GM19372 (cell line): ENCODE measurements around the gene CAPN15.
"Not testable (repeated sequence)": the region's sequence is repeated elsewhere in the genome, so short reads cannot be mapped to it uniquely, and the experiment has no call there.

Source experiments
- ATAC-seq: cut with Tn5 transposase; IDR thresholded peaks from one replicate; pipeline ENCODE4 v1.9.1; 2021; ENCODE audit warnings: mild to moderate bottlenecking, low read depth, moderate library complexity; ENCODE audit not compliant: unreplicated experiment

CAPN15 gene

DNA sequence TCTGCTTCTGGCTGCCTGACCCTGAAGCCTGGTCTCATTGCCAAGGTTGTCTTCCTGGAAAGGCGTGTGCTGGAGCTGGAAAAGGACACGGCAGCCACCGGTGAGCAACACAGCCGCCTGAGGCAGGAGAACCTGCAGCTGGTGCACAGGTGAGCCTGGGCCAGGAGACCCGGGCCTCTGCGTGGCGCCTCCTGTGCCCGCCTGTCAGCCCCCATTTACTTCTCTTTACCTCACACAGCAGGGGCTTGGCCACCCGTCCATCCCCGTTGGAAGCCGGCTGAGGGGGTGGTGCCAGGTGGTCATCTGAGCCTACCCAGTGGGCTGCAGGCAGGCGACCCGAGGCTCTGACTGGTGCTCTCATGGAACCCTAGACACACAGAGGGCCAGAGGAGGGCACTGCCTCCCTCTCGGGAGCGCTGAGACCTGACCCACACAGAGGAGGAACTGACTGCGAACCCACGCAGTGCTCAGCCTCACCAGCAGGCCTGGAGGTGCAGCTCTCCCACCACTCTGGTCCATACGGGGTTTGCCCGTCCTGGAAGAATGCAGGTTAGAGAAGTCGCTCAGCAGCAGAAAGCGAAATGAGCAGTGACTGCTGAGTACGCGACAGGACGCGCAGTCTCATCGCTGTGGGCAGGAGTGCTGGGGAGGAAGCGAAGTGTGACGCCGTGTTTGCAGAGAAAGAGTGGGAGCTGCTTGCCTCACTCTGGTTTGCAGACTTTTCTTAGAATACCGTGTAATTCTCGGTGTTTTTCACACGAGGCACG, 21.9 kb upstream of the CAPN15 start:
- no peak for ATAC-seq

DNA sequence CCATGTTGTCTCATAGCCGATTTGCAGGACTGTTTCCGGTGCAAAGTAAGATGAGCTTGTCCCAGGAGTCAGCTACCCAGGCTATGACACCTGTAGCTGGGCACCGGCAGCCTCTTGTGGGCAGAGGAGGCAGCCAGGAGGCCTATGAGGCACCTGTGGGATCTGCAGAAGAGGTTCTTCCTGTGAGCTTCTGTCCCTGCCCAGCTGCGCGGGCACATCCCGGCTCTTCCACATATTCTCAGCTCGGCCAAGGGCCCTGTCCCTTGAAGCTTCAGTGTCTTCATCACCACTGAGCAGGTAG, 21.3 kb upstream of the CAPN15 start:
- ATAC-seq, result no peak

DNA sequence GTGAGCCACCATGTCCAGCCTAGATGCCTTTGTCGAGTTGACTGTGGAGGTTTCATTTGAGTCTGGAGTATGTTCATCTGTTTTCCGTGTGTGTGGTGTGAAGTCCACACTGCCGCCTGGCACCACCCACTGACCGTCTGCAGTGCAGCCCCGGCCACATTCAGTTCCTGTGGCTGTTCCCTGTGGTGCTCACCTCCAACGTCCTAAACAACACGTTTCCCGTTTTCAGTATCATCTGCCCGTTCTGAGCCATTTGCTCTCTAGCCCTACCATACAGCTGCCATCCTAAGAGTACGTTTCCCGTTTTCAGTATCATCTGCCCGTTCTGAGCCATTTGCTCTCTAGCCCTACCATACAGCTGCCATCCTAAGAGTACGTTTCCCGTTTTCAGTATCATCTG, 20.0 kb upstream of the CAPN15 start:
- ATAC-seq, result not testable (repeated sequence)

DNA sequence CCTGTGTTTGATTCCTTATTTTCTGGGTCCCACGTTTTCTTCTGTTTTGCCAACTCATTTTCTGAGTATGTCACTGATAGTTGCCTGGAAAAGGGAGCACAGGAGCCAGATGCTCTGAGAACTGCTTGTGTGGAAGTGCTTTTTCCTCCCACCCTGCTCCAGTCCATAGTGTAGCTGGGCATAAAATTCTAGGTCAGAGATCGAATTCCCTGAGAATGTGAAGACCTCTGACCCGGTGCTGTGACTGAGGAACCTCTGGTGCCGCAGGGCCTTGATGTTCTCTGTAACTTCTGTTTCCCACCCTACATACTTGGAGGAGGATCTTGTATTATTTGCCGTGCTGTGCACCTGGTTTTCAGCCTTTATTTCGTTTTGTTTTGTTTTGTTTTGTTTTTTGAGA, 19.5 kb upstream of the CAPN15 start:
- ATAC-seq, result no peak

DNA sequence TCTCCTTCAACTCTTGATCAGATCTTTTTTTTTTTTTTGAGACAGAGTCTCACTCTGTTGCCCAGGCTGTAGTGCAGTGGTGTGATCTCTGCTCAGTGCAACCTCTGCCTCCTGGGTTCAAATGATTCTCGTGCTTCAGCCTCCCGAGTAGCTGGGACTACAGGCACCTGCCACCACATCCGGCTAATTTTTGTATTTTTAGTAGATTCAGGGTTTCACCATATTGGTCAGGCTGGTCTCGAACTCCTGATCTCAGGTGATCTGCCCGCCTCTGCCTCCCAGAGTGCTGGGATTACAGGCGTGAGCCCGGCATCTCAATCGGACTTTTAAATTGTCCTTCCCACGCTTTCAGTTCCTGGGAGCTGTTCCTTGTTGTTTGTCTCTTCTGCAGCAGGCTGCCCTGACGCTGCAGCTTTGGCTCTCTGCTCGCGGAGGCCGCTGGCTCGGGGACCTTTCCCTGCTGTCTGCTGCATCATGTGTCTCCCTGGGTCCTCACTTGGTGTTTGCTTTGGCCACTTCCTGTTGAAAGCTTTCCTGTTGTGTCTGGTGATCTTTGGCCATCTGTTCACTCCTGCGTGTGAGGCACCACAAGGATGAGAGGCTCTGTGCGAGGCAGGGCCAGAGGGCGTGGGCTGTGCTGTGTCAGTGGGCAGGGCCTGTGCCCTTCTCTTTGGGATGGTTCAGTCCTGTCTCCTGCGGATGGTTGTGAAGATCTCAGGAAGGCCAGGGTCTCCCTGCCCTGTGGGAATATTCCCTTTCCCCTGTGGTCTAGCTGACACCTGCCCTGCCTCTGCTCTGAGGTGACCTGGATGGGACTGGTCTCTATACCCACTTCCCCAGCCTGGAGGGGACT, 18.4 kb upstream of the CAPN15 start:
- no peak for ATAC-seq

DNA sequence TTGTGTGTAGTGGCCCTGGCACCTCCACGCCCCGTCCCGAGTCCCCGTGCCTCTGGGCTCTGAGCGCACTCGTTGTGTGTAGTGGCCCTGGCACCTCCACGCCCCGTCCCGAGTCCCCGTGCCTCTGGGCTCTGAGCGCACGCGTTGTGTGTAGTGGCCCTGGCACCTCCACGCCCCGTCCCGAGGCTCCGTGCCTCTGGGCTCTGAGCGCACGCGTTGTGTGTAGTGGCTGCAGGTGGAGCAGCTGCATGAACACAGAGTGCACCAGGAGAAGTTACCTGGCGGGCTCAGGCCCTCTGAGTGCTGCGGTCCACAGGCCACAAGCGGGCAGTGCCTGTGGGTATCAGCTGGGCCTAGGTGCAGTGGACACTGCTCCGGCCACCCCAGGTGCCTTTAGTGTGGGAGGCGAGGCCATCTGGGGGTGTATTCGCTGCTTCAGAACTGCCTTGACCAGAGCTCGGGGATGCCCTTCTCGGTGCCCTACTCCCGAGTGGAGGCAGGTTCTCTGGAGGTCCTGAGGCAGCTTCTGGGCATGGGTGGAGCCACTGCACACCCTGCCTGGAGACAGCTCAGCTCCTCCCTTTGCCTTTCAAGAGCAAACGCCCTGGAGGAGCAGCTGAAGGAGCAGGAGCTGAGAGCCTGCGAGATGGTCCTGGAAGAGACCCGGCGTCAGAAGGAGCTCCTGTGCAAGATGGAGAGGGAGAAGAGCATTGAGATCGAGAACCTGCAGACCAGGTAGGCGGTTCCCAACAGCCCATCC, 17.3 kb upstream of the CAPN15 start:
- no peak for ATAC-seq

DNA sequence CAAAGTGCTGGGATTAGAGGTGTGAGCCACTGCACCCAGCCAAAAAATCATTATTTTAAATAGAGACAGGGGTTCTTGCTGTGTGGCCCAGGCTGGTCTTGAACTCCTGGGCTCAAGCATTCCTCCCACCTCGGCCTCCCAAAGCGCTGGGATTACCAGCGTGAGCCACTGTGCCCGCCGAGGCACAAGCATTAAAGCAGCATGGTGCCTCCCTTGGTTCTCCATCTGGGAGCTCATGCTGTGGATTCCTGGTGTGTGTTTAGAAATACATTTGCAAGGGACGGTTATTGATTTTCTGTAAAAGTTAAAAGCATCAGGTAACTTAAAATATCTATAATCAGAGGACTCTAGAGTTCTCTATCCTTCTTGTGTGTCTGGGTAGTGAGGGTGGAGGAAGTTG, 14.7 kb upstream of the CAPN15 start:
- ATAC-seq, result no peak

DNA sequence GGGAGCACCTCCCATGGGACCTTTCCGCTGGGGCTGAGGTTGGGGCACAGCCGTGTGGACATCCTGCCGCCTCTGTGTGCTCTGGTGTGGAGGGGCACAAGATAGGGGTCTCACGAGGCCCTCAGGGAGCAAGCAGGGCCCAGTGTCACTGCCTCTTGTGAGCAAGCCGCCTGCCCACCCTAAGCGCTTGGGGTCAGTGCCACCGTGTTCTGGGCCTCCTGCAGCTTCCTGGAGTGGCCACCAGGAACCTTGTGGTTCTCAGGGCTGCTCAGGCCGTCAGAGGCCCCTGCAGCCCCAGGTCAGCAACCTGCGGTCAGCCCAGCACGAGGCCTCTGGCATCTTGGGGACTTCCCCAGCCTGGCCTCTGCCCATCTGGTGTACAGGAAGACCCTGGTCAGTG, 13.6 kb upstream of the CAPN15 start:
- ATAC-seq, result no peak

DNA sequence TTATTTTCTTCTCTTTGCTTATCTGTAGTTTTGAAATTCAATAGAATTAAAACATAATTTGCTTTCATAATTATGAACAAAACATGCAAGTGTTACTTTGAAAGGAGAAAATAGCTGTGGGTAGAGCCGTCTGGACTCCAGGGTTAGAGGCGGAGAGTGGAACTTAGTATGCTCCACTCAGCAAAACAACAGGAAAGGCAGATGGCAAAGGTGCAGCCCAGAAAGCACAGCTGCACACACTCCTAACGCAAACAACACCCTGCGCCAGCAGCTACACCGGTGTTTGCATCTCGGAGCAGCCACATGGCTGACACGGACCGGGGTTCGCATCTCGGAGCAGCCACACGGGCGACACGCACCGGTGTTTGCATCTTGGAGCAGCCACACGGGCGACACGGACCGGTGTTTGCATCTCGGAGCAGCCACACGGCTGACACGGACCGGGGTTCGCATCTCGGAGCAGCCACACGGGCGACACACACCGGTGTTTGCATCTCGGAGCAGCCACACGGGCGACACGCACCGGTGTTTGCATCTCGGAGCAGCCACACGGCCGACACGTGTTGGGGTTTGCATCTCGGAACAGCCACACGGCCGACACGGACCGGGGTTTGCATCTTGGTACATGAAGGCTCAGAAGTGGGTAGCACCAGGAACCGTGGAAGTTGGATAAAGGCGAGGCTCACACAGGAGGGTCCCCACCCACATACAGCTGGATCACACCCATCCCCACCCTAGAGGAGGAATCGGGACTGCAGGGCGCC, 12.2 kb upstream of the CAPN15 start:
- no peak for ATAC-seq

DNA sequence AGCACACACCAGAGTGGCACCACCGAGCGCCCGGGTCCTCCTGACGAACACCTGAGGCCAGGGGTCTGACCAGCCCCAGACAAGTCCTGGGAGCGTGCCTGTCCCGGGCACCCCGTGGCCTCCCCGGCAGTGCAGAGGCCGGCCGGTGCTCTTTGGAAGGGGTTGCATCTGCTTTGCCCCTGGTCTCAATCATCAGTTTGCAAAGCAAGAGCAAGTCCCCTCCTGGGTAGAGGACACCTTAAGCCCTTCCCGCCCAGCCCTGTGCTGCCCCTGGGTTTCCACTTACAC, 11.6 kb upstream of the CAPN15 start:
- ATAC-seq, result no peak

DNA sequence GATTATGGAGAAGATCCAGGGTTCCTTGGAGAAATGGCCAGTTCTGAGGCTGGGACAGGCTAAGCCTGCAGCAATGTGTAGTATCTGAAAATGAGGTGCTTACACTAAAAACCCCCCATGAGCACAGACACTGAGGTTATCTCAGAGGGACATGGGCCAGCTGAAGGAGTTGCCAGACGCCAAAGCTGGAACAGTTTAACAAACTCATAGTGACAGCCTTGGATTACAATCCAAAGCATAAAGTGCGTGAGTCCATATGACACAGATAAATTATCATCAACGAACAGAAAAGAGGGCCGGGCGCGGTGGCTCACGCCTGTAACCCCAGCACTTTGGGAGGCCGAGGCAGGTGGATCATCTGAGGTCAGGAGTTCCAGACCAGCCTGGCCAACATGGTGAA, 11.2 kb upstream of the CAPN15 start:
- no peak for ATAC-seq

DNA sequence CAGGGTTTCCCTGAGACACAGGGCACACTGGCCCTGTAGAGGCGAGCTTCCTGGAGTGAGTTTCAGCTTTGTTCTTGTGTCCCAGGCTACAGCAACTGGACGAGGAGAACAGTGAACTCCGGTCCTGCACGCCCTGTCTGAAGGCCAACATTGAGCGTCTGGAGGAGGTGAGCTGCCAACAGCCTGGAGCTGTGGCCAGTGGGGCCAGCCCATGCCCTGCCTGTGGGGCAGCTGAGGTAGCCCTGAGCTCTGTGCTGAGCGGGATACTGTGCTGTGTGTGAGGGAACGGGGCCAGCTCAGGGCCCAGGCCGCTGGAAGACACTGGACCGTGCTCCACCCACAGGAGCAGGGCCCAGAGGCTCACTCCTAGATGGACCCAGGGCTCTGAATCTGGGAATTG, 8.7 kb upstream of the CAPN15 start:
- ATAC-seq, result no peak

DNA sequence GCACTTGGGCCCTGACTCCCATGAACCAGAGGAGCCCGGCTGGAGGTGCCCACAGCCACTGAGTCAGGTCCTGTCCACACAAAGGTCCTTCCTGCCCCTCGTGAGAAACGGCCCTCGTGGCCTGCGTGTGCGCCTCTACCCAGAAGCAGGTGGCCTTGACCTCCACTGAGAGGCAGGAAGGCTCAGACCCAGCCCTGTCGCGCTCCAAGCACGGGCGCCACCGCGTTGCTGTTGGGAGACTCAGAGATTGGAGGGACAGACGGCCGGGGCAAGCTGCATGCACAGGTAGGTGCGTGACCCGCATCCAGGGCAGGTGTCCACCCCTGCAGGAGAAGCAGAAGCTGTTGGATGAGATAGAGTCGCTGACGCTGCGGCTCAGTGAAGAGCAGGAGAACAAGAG, 8.1 kb upstream of the CAPN15 start:
- ATAC-seq, result no peak

DNA sequence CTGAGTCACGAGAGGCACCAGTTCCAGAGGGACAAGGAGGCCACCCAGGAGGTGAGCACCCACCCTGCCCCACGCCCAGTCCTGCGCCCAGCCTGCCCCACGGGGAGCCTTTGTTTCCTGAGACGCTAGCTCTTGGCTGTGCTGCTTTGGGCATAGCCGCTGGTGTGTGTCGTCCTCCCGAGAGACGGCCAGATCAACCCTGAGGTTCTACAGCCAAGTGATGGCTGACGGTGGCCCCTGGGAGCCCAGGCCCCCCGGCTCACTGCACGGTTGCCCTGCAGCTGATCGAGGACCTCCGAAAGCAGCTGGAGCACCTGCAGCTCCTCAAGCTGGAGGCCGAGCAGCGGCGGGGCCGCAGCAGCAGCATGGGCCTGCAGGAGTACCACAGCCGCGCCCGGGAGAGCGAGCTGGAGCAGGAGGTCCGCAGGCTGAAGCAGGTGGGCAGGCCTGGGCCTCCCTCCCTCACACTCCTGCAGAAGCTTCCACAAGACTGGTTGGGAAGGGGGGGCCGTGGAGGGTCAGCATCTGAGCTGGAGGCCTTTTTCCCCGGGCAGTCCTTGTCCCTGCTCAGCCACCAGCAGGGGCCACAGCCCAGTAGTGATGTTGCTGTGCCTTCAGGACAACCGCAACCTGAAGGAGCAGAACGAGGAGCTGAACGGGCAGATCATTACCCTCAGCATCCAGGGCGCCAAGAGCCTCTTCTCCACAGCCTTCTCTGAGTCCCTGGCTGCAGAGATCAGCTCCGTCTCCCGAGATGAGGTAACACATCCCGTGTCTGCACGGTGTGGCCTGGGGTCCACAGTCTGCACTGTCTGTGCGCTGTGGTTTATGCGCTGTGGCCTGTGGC, 7.4 kb upstream of the CAPN15 start:
- no peak for ATAC-seq

DNA sequence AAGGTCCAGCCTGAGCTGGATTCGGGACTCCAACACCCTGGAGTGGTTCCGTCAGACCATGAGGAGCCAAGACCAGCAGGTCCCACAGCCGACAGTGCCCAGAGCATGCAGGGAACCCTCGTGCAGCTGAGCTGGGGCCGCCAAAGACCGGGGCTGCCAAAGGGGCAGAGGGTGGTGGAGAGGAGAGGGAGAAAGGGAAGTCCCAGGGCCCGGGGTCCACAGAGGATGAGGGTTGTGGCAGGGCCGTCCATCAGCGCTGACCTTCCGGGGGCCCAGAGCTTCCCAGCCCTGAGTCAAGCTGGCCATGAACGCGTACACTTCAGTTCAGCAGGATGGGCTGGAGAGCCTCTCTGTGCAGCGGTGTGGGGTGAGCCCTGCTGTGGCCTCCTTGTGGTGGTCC, 6.7 kb upstream of the CAPN15 start:
- ATAC-seq, result no peak

DNA sequence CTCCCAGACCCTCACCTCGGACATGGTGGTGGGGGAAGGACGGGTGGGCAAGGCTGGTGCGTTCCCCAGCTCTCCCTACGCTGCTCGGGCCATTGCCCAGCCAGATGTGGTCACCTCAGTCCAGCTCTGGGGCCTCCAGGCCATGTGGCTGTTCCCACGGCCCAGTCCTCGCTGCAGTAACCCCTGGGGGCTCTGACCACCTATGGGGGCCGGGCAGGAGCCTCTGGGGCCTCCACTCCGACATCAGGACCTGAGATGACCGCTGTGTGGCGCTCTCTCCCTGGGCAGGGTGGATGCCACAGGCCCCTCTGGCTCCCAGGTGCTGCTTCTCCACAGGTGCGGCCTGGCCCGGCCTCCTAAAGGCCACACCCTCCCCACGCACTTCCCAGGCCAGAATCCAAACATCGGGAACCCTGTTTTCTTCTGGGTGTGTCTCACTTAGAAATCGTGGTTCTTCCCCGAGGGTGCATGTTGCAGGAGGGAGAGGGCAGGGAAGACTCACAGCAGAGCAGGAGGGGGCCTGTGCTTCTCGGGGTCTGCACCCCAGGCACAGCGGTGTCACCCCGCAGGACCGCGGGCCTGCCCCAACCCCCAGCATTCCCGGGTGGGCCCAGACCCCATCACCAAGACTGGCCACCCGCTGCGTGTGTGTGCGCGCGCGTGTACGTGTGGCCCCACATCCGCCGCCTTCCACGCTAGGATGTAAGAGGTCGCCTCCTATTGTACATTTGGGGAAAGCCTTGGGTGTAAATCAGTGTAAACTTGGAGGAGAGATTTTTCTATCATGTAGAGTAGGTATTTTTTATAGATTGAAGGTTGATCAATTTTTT, 5.9 kb upstream of the CAPN15 start:
- no peak for ATAC-seq

DNA sequence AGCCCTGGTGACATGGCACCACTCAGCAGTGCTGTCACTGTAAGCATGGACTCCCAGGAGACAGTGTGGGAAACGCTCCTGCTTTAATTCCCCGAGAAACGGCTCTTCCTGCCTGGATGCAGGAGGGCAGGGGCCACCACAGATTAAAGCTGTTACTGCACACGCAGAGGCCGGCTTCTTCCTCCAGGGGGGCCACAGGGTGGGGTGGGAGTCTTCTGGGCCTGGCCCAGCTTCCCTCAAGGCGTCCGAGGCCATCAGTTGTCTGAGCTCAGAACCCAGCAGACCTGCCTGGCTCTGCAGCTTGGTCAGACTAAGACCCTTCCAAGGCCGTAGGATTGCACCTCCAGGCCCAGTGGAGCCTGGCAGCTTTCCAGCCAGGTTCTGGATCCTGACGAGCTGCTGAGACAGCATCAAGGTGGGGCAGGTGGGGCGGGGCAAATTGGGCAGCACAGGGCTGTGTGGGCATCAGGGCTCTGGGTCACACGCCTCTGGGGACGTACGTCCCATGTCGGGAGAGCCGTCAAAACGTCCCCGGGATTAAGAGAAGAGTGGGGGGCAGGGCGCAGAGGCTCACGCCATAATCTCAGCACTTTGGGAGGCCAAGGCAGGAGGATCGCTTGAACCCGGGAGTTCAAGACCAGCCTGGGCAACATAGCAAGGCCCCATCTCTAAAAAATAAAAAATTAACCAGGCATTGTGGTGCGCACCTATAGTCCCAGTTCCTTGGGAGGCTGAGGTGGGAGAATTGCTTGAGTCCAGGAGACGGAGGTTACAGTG, 5.0 kb upstream of the CAPN15 start:
- no peak for ATAC-seq

DNA sequence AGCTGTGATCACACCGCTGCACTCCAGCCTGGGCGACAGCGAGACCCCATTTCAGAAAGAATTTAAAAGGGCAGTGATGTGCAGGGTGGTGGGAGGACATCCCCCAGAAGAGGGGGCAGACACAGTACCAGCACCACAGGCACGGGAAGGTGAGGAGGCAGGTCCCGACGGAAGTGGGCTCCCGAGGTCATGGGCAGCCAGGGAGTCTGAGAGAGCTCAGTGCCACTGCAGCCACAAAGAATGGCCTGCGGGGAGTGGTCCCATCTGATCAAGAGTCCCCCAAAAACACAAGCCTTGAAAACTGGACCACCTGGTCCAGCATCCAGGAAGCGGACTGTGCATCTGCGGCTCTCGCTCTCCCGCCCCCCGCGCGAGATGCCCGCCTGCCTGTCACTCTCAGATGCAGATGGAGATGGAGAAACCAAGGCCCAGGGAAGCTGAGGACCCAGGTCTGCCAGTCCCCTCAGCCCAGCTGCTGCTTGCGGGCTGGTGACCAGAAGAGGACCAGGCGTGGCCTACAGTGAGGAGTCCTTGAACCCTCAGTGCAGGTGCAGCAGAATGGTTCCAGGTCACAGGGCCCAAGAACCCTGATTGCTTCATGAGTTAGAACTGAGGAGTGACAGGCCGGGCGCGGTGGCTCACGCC, 4.3 kb upstream of the CAPN15 start:
- no peak for ATAC-seq
